Nephron progenitor cell (in vitro differentiated cells): ENCODE results near the gene FAM174B.

ENCODE experiments used
- DNase-seq: peaks from one replicate; pipeline ENCODE4 v3.0.0; 2021
- H3K27ac Mint-ChIP-seq: 2 replicates; pipeline ENCODE4 v1.8.0; 2021; ENCODE audit warnings: mild to moderate bottlenecking, moderate library complexity, mixed read lengths
- H3K27me3 Mint-ChIP-seq: 2 replicates; pipeline ENCODE4 v1.8.0; 2021; ENCODE audit warnings: mild to moderate bottlenecking, low read depth, mixed read lengths; ENCODE audit not compliant: poor library complexity
- H3K36me3 Mint-ChIP-seq: 2 replicates; pipeline ENCODE4 v1.8.0; 2021; ENCODE audit warnings: low read depth, mixed read lengths
- H3K4me1 Mint-ChIP-seq: 2 replicates; pipeline ENCODE4 v1.8.0; 2021; ENCODE audit warnings: mixed read lengths
- H3K4me3 Mint-ChIP-seq: 2 replicates; pipeline ENCODE4 v1.8.0; 2021; ENCODE audit warnings: mild to moderate bottlenecking, moderate library complexity, mixed read lengths
- H3K9me3 Mint-ChIP-seq: 2 replicates; pipeline ENCODE4 v1.8.0; 2021; ENCODE audit warnings: mild to moderate bottlenecking, moderate library complexity, mixed read lengths
- TF ChIP-seq, protein P1 (sequence below): fragments of 200-600 bp; sonication (generic); IDR thresholded peaks from 2 replicates; pipeline ENCODE4 v1.5.0; 2021; ENCODE audit warnings: antibody characterized with exemption

Gene FAM174B

DNA sequence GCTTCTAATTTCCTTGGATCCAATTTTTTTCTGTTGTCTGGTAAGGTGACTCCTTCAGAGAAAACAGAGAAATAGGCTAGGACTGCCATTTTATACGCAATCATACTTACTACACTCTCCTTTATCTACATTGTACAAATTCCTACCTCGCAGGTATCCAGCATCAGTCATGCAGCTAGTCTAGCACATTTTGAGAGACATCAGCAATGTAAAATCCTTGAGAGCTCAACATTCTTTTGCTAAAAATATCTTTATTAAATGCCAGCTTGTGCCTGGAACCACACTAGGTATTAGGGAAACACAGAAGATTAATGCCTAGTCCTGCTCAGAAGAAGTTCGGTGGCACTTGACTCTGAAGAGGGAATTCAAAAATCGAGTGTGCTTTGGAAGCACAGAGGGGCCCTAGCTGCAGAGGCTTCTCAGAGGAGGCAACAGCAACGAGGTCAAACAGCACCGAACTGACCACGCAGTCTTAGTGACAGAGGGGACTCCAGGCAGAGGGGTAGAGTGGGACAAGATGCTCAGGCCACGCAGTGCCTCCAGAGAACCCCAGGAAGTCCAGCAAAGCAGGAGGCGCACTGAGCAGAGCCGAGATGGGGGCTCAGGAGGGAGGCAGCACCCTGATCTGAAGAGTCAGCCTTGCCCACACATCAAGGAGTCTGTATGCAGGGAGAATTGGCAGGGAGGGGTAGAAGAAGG, 3.5 kb downstream of the FAM174B start:
- Mint-ChIP-seq H3K27ac (no peak overlapping the region), H3K27me3 (peaks cover 21% of the 10 kb centered on the region), H3K9me3 (peaks cover 13% of the 10 kb centered on the region), H3K36me3 (peaks cover 17% of the 10 kb centered on the region), H3K4me3 (no peak overlapping the region), H3K4me1 (peaks cover 28% of the 10 kb centered on the region)
- TF ChIP-seq, protein P1, sequence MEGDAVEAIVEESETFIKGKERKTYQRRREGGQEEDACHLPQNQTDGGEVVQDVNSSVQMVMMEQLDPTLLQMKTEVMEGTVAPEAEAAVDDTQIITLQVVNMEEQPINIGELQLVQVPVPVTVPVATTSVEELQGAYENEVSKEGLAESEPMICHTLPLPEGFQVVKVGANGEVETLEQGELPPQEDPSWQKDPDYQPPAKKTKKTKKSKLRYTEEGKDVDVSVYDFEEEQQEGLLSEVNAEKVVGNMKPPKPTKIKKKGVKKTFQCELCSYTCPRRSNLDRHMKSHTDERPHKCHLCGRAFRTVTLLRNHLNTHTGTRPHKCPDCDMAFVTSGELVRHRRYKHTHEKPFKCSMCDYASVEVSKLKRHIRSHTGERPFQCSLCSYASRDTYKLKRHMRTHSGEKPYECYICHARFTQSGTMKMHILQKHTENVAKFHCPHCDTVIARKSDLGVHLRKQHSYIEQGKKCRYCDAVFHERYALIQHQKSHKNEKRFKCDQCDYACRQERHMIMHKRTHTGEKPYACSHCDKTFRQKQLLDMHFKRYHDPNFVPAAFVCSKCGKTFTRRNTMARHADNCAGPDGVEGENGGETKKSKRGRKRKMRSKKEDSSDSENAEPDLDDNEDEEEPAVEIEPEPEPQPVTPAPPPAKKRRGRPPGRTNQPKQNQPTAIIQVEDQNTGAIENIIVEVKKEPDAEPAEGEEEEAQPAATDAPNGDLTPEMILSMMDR, result no peak
- DNase-seq, result no peak

DNA sequence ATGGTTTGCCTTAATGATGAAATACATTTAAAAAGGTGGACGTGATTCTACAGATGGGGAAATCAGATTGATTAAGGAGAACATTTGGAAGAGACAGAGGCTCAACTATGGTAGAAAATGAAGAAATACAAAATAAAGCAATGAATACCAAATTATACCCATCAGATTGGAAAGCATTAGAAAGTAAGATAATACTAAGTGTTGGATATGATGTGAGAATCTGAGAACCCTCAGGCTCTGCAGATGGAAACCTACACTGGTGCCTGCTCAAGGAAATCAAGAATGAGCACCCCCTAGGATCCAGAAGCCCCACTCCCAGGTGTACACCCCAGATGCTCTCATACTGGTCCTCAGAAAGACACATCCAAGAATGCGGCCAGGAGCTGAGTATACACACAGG, 4.6 kb downstream of the FAM174B start:
- H3K4me1 Mint-ChIP-seq, result peaks cover 27% of the 10 kb centered on the region
- H3K4me3 Mint-ChIP-seq, result no peak overlapping the region
- no peak overlapping the region for H3K27ac Mint-ChIP-seq
- DNase-seq, result no peak
- H3K27me3 Mint-ChIP-seq, result peaks cover 11% of the 10 kb centered on the region
- H3K9me3 Mint-ChIP-seq, result peaks cover 9% of the 10 kb centered on the region
- TF ChIP-seq, protein P1, result no peak
- H3K36me3 Mint-ChIP-seq, result peaks cover 17% of the 10 kb centered on the region

DNA sequence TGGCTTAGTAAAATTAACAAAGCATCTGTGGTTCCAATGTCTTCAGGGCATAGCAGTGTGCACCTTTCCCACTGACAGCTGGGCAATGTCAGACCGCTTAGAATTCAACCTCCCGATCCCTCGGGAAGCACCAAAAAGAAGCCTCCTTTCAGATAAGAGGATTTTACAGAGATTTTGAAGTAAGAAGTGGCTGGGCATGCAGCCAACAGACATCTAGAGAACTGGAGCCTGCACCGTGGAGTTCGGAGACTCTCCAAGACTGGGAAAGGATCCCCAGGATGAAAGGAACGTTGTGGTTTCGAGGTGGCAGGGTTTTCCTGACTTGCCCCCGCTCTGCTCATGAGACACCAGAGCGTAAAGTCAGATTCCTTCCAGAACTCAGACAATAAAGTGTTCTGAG, 5.3 kb downstream of the FAM174B start:
- Mint-ChIP-seq H3K9me3 (peaks cover 9% of the 10 kb centered on the region), H3K4me1 (peaks cover 33% of the 10 kb centered on the region), H3K27ac (no peak overlapping the region), H3K36me3 (peaks cover 17% of the 10 kb centered on the region), H3K4me3 (no peak overlapping the region), H3K27me3 (peaks cover 10% of the 10 kb centered on the region)
- TF ChIP-seq, protein P1, result no peak
- no peak for DNase-seq

DNA sequence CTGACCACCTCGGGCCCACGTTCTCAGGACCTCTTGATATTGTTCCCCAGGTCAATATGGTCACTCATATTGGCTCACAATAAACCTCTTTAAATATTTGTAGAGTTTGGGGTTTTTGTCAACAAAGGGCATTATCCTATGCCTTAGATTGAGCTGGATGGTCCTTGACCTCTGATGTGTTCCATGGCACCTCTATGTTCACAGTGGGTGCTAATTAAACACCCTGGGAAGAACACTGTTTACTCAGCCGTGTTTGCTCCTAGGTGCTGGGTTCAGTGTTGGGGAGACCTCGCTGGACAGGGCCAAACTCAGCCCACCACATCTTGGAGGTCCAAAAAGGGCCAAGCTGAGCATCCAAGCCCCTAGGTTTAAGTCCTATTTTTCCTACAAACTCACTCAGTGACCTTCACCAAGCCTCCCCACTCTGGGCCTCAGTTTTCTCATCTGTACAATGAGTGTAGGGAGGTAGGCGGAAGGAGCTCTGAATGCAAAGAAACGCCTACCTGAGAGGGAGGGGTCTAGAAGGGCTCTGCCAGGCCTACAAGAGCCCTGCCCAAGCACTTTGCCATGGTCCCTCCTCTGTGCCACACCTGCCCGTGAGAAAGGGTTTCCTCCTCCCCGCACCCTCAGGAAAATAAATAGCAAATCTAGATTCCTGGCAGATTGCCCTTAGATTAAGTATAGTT, 7.2 kb downstream of the FAM174B start:
- H3K36me3 Mint-ChIP-seq, result peaks cover 17% of the 10 kb centered on the region
- H3K4me1 Mint-ChIP-seq, result peaks cover 31% of the 10 kb centered on the region
- no peak overlapping the region for H3K4me3 Mint-ChIP-seq
- no peak overlapping the region for H3K27ac Mint-ChIP-seq
- no peak for DNase-seq
- H3K9me3 Mint-ChIP-seq, result peaks cover 9% of the 10 kb centered on the region
- peaks cover 6% of the 10 kb centered on the region for H3K27me3 Mint-ChIP-seq
- TF ChIP-seq, protein P1, result no peak

DNA sequence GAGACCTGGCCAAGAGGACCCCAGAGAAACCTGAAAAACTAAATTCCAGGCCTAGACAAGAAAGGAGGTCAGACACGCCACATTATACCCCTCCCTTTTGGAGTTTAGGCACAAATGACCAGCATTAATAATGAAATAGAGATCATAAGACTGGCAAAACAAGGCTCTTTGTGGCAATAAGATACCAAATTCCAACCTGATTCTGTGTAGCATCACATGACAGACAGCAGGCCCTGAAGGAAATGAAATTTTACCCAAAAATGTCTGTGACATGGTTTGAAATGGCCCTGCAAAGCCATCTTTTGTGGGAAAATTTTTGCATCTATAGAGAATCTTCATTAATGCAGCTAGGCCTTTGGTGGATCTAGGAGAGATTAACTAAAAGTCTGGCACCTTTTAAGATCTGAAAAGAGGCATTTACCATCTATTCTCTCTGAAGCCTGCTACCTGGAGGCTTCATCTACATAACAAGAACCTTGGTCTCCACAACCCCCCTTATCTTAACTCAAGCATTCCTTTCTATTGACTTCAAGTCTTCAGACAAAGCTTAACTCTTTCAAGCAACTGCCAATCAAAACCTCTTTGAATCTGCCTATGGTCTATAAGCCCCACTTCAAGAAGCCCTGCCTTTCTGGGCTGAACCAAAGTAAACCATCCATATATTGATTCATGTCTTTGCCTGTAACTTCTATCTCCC, 8.0 kb downstream of the FAM174B start:
- Mint-ChIP-seq H3K27me3 (peaks cover 6% of the 10 kb centered on the region), H3K27ac (no peak overlapping the region), H3K4me3 (no peak overlapping the region), H3K36me3 (peaks cover 18% of the 10 kb centered on the region), H3K4me1 (peaks cover 28% of the 10 kb centered on the region), H3K9me3 (peaks cover 10% of the 10 kb centered on the region)
- DNase-seq, result no peak
- TF ChIP-seq, protein P1, result no peak
